ENCODE results near the gene SNUPN. TPM values are rescaled to one million over a fixed set of nuclear protein-coding genes. Genes with fewer than 3 reads are reported as not detected.
"Not testable (repeated sequence)": the region's sequence is repeated elsewhere in the genome, so short reads cannot be mapped to it uniquely, and the experiment has no call there.

The SNUPN gene
- polyA plus RNA-seq, 1 of the 3 experiments (the other 2 are of a cell fraction), result 31.7 TPM

DNA sequence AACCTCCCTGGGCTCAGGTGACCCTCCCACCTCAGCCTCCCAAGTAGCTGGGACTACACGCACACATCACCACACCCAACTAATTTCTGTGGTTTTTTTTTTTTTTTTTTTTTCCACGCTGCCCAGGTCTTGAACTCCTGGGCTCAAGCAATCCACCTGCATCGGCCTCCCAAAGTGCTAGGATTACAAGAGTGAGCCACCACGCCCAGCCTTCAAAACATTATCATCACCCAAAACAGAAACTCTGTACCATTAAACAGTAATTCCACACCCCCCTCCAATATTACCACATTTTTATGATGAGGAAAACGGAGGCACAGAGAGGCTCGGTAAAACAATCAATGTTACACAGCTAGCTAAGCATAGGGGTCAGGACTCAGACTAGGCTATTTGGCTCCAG, 10.5 kb upstream of the SNUPN start:
- H3K4me2 ChIP-seq, result no peak overlapping the region
- H3K27ac ChIP-seq (ENCODE audit: low read depth in 2 of 2, low read length in 1 of 2), result no peak overlapping the region
- H4K20me1 ChIP-seq (ENCODE audit: insufficient read depth), result peaks cover 20% of the 10 kb centered on the region
- no peak overlapping the region for H3K9ac ChIP-seq
- ChIA-PET POLR2A (interaction anchor here (1.4 kb wide), 1 partner anchor 10 kb away, joined by 4 read pairs; the partner anchor contains the start of gene SNUPN), CTCF (interaction anchor here (1.1 to 1.5 kb wide), 3 partner anchors 10 to 14 kb away, joined by 3 to 8 read pairs (median 6); partner anchors contain the start of genes SNUPN and SNX33)
- no peaks in the 10 kb centered on the region for H3K9me2 ChIP-seq
- DNase-seq, result no peak
- H3K4me3 ChIP-seq (ENCODE audit: low read depth in 2 of 2, low read length in 1 of 2), result no peak overlapping the region
- no peak overlapping the region for H2AFZ ChIP-seq (ENCODE audit: low read depth)
- no peaks in the 10 kb centered on the region for H3K9me3 ChIP-seq
- peaks cover 19% of the 10 kb centered on the region for H3F3A ChIP-seq (replicated peaks; ENCODE audit: insufficient read depth)
- H3K4me1 ChIP-seq (ENCODE audit: control insufficient read depth in 1 of 2, insufficient read depth in 2 of 2, low read depth in 1 of 2, low read length in 1 of 2), result peaks cover 11% of the 10 kb centered on the region in 2 experiments; a peak in 2 of 4 replicates
- TF ChIP-seq YY1 (IDR thresholded peaks at IDR 0.05; ENCODE audit: low read depth) (no peak), FOSL2 (IDR thresholded peaks at IDR 0.05; ENCODE audit: borderline replicate concordance, low read depth) (no peak), TAF1 (IDR thresholded peaks at IDR 0.05; ENCODE audit: borderline replicate concordance, low read depth, low read length) (no peak), CHD2 (IDR thresholded peaks at IDR 0.05; ENCODE audit: low read length, partially characterized antibody) (no peak), RFX5 (IDR thresholded peaks at IDR 0.05; ENCODE audit: low read length) (no peak), RAD21 (IDR thresholded peaks at IDR 0.05; ENCODE audit: low read length) (no peak), EZH2phosphoT487 (IDR thresholded peaks at IDR 0.05; ENCODE audit: borderline replicate concordance, low read depth) (no peak)
- H3K36me3 ChIP-seq (replicated peaks in 1 of 2; ENCODE audit: control insufficient read depth in 1 of 2, insufficient read depth in 2 of 2, low read length in 1 of 2), result peaks cover 0 to 5% of the 10 kb centered on the region in 2 experiments
- H3K27me3 ChIP-seq (ENCODE audit: insufficient read depth), result no peaks in the 10 kb centered on the region
- peaks cover 49% of the 10 kb centered on the region for H3K79me2 ChIP-seq (ENCODE audit: insufficient read depth)
- WGBS (ENCODE audit: low lambda C conversion rate), result 96% methylated on average over 6 of the region's 6 CpGs

DNA sequence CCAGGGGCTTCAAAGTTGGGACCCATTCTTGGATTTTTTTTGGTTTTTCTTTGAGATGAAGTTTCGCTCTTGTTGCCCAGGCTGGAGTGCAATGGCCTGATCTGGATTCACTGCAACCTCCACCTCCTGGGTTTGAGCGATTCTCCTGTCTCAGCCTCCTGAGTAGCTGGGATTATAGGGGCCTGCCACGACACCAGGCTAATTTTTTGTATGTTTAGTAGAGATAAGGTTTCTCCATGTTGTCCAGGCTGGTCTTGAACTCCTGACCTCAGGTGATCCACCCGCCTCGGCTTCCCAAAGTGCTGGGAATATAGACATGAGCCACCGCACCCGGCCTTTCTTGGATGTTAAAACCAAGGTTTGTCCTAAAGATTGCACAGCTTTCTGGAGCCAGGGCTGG, 8.4 kb upstream of the SNUPN start:
- Histone ChIP-seq H3K79me2 (ENCODE audit: insufficient read depth) (peaks cover 39% of the 10 kb centered on the region), H4K20me1 (ENCODE audit: insufficient read depth) (peaks cover 18% of the 10 kb centered on the region), H3K4me1 (ENCODE audit: control insufficient read depth in 1 of 2, insufficient read depth in 2 of 2, low read depth in 1 of 2, low read length in 1 of 2) (peaks cover 11% of the 10 kb centered on the region in 2 experiments; a peak in 2 of 4 replicates)
- H3K36me3 ChIP-seq (replicated peaks in 1 of 2; ENCODE audit: control insufficient read depth in 1 of 2, insufficient read depth in 2 of 2, low read length in 1 of 2); H3K4me2 ChIP-seq; H3K27ac ChIP-seq (ENCODE audit: low read depth in 2 of 2, low read length in 1 of 2); H3K9me3 ChIP-seq; CTCF ChIA-PET; H2AFZ ChIP-seq (ENCODE audit: low read depth); POLR2A ChIA-PET; H3K27me3 ChIP-seq (ENCODE audit: insufficient read depth); H3K9ac ChIP-seq; H3F3A ChIP-seq (replicated peaks; ENCODE audit: insufficient read depth); H3K4me3 ChIP-seq (ENCODE audit: low read depth in 2 of 2, low read length in 1 of 2); DNase-seq; H3K9me2 ChIP-seq: not testable (repeated sequence)
- WGBS (ENCODE audit: low lambda C conversion rate), result 83% methylated on average over 7 of the region's 7 CpGs

DNA sequence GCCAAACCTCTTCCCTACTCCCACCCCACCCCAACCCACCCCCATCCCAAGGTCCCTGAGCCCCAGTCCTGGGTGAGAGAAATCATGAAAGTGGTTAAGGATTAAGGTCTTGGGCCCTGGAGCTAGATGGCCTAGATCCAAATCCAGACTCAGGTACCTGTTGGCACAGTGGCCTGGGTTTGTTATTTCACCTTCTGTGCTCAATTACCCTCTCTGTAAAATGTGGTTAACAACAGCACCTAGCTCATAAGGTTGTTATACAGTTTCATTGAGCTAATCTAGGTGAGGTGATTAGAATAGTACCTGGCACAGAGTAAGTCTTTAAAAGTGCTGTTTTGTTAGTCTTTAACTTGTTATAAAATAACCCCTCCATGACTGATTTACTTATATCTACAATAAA, 6.4 kb upstream of the SNUPN start:
- Histone ChIP-seq H3K4me1 (ENCODE audit: control insufficient read depth in 1 of 2, insufficient read depth in 2 of 2, low read depth in 1 of 2, low read length in 1 of 2) (peaks cover 0 to 5% of the 10 kb centered on the region in 2 experiments; a peak in 1 of 4 replicates), H3K4me3 (ENCODE audit: low read depth in 2 of 2, low read length in 1 of 2) (no peak overlapping the region), H3K79me2 (ENCODE audit: insufficient read depth) (peaks cover 19% of the 10 kb centered on the region), H3K9me3 (no peaks in the 10 kb centered on the region), H2AFZ (ENCODE audit: low read depth) (no peak overlapping the region), H3F3A (replicated peaks; ENCODE audit: insufficient read depth) (peaks cover 9% of the 10 kb centered on the region), H3K4me2 (no peak overlapping the region), H4K20me1 (ENCODE audit: insufficient read depth) (no peaks in the 10 kb centered on the region), H3K27ac (ENCODE audit: low read depth in 2 of 2, low read length in 1 of 2) (no peak overlapping the region), H3K27me3 (ENCODE audit: insufficient read depth) (no peaks in the 10 kb centered on the region), H3K9ac (no peak overlapping the region), H3K36me3 (replicated peaks in 1 of 2; ENCODE audit: control insufficient read depth in 1 of 2, insufficient read depth in 2 of 2, low read length in 1 of 2) (no peaks in the 10 kb centered on the region), H3K9me2 (no peaks in the 10 kb centered on the region)
- POLR2A ChIA-PET, result no interaction called here
- no peak for DNase-seq
- CTCF ChIA-PET, result no interaction called here
- TF ChIP-seq, protein P1, sequence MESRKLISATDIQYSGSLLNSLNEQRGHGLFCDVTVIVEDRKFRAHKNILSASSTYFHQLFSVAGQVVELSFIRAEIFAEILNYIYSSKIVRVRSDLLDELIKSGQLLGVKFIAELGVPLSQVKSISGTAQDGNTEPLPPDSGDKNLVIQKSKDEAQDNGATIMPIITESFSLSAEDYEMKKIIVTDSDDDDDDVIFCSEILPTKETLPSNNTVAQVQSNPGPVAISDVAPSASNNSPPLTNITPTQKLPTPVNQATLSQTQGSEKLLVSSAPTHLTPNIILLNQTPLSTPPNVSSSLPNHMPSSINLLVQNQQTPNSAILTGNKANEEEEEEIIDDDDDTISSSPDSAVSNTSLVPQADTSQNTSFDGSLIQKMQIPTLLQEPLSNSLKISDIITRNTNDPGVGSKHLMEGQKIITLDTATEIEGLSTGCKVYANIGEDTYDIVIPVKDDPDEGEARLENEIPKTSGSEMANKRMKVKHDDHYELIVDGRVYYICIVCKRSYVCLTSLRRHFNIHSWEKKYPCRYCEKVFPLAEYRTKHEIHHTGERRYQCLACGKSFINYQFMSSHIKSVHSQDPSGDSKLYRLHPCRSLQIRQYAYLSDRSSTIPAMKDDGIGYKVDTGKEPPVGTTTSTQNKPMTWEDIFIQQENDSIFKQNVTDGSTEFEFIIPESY (IDR thresholded peaks at IDR 0.05; ENCODE audit: borderline replicate concordance, low read depth), result no peak
- TF ChIP-seq RCOR1 (IDR thresholded peaks at IDR 0.05; ENCODE audit: low read length) (no peak), TCF12 (IDR thresholded peaks at IDR 0.05) (no peak), POLR2AphosphoS5 (IDR thresholded peaks at IDR 0.05; ENCODE audit: low read depth, low read length) (no peak), GATA2 (CRISPR knock-in tag; IDR thresholded peaks at IDR 0.05) (no peak), FOSL2 (IDR thresholded peaks at IDR 0.05; ENCODE audit: borderline replicate concordance, low read depth) (no peak), GABPA (IDR thresholded peaks at IDR 0.05; ENCODE audit: low read depth) (no peak), RAD21 (IDR thresholded peaks at IDR 0.05; ENCODE audit: low read length) (no peak), JUND (IDR thresholded peaks at IDR 0.05) (no peak), FOXM1 (IDR thresholded peaks at IDR 0.05; ENCODE audit: low read depth) (no peak)
- TF ChIP-seq, protein P2, sequence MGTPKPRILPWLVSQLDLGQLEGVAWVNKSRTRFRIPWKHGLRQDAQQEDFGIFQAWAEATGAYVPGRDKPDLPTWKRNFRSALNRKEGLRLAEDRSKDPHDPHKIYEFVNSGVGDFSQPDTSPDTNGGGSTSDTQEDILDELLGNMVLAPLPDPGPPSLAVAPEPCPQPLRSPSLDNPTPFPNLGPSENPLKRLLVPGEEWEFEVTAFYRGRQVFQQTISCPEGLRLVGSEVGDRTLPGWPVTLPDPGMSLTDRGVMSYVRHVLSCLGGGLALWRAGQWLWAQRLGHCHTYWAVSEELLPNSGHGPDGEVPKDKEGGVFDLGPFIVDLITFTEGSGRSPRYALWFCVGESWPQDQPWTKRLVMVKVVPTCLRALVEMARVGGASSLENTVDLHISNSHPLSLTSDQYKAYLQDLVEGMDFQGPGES (IDR thresholded peaks at IDR 0.05; ENCODE audit: low read depth, low read length), result no peak
- TF ChIP-seq, protein P3, sequence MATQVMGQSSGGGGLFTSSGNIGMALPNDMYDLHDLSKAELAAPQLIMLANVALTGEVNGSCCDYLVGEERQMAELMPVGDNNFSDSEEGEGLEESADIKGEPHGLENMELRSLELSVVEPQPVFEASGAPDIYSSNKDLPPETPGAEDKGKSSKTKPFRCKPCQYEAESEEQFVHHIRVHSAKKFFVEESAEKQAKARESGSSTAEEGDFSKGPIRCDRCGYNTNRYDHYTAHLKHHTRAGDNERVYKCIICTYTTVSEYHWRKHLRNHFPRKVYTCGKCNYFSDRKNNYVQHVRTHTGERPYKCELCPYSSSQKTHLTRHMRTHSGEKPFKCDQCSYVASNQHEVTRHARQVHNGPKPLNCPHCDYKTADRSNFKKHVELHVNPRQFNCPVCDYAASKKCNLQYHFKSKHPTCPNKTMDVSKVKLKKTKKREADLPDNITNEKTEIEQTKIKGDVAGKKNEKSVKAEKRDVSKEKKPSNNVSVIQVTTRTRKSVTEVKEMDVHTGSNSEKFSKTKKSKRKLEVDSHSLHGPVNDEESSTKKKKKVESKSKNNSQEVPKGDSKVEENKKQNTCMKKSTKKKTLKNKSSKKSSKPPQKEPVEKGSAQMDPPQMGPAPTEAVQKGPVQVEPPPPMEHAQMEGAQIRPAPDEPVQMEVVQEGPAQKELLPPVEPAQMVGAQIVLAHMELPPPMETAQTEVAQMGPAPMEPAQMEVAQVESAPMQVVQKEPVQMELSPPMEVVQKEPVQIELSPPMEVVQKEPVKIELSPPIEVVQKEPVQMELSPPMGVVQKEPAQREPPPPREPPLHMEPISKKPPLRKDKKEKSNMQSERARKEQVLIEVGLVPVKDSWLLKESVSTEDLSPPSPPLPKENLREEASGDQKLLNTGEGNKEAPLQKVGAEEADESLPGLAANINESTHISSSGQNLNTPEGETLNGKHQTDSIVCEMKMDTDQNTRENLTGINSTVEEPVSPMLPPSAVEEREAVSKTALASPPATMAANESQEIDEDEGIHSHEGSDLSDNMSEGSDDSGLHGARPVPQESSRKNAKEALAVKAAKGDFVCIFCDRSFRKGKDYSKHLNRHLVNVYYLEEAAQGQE (IDR thresholded peaks at IDR 0.05; ENCODE audit: low read depth, low read length), result no peak

All from SK-N-SH (cell line).